NCI-H345 treated with DMSO at 0.1 percent for 48 hours (cell line): ENCODE results near the gene LRFN2.

Source experiments
- DNase-seq: peaks from one replicate; lab custom pipeline; 2025; ENCODE audit not compliant: unreplicated experiment; lab: John Stamatoyannopoulos, UW

The LRFN2 gene

GRCh38 chr6:40439026-40439800, 148.0 kb downstream of the LRFN2 start:
- no peak for DNase-seq

- DNase-seq, result no peak
Measured at GRCh38 chr6:40438246-40438887, 148.8 kb downstream of the LRFN2 start.

- no peak for DNase-seq
Measured at GRCh38 chr6:40437631-40438030, 149.5 kb downstream of the LRFN2 start.

GRCh38 chr6:40436685-40437604, 150.2 kb downstream of the LRFN2 start:
- no peak for DNase-seq

GRCh38 chr6:40432982-40433381, 154.2 kb downstream of the LRFN2 start:
- no peak for DNase-seq

GRCh38 chr6:40431706-40432105, 155.5 kb downstream of the LRFN2 start:
- no peak for DNase-seq

- no peak for DNase-seq
Measured at GRCh38 chr6:40427196-40427595, 160.0 kb downstream of the LRFN2 start.

- DNase-seq, result no peak
Measured at GRCh38 chr6:40426346-40427066, 160.7 kb downstream of the LRFN2 start.

GRCh38 chr6:40425192-40425919, 161.8 kb downstream of the LRFN2 start:
- peak; percentile 5 for DNase-seq

- DNase-seq, result no peak
Measured at GRCh38 chr6:40422046-40422445, 165.1 kb downstream of the LRFN2 start.

GRCh38 chr6:40419946-40420728, 167.0 kb downstream of the LRFN2 start:
- DNase-seq, result no peak

- DNase-seq, result no peak
Measured at GRCh38 chr6:40419377-40419776, 167.8 kb downstream of the LRFN2 start.

- no peak for DNase-seq
Measured at GRCh38 chr6:40417031-40417430, 170.1 kb downstream of the LRFN2 start.

GRCh38 chr6:40414617-40415016, 172.5 kb downstream of the LRFN2 start:
- DNase-seq, result no peak

- no peak for DNase-seq
Measured at GRCh38 chr6:40413239-40413638, 173.9 kb downstream of the LRFN2 start.

GRCh38 chr6:40411881-40412280, 175.3 kb downstream of the LRFN2 start:
- no peak for DNase-seq

- DNase-seq, result no peak
Measured at GRCh38 chr6:40410821-40411220, 176.3 kb downstream of the LRFN2 start.

GRCh38 chr6:40409716-40410397, 177.3 kb downstream of the LRFN2 start:
- DNase-seq, result no peak
